Upper lobe of left lung (tissue), 6 donors: ENCODE data around the gene ADGRD1. TPM values are rescaled to one million over a fixed set of nuclear protein-coding genes. Genes with fewer than 3 reads are reported as not detected.

Experiments used
- ATAC-seq, 2 donors: fragments of 200-7000 bp; cut with Tn5 transposase; one replicate each; pipeline ENCODE4 v1.9.1; 2022; ENCODE audit warnings: mild to moderate bottlenecking in 2 of 2, moderate library complexity in 2 of 2; ENCODE audit not compliant: low FRiP score in 2 of 2
- DNase-seq, 2 donors: peaks; one replicate each; pipeline ENCODE4 v3.0.0-alpha.2; 2019 to 2020
- H3K27ac ChIP-seq, 4 donors: fragments of 200-600 bp; sonication (generic); one replicate each; pipeline ENCODE4 v1.5.1; 2016 to 2019
- H3K27me3 ChIP-seq, 4 donors: fragments of 200-600 bp; sonication (generic); one replicate each; pipeline ENCODE4 v1.5.1; 2017 to 2019
- H3K36me3 ChIP-seq, 4 donors: fragments of 200-600 bp; sonication (generic); one replicate each; pipeline ENCODE4 v1.5.1; 2016 to 2019
- H3K4me1 ChIP-seq, 4 donors: fragments of 200-600 bp; sonication (generic); one replicate each; pipeline ENCODE4 v1.5.1; 2018 to 2019
- H3K4me3 ChIP-seq, 4 donors: fragments of 200-600 bp; sonication (generic); one replicate each; pipeline ENCODE4 v1.5.1; 2017 to 2019; ENCODE audit warnings: mild to moderate bottlenecking in 2 of 4, moderate library complexity in 1 of 4
- H3K9me3 ChIP-seq, 4 donors: fragments of 200-600 bp; sonication (generic); one replicate each; pipeline ENCODE4 v1.5.1; 2018 to 2019
- EP300 ChIP-seq, 4 donors: sonication (generic); formaldehyde crosslinking; IDR thresholded peaks; one replicate each; pipeline ENCODE4 v1.5.1; 2017; ENCODE audit warnings: antibody characterized with exemption in 4 of 4, control low read depth in 2 of 4
- POLR2A ChIP-seq, 4 donors: fragments of 450-650 bp; IDR thresholded peaks; one replicate each; pipeline ENCODE4 v1.5.1; 2016 to 2017; ENCODE audit warnings: antibody characterized with exemption in 4 of 4, mild to moderate bottlenecking in 2 of 4
- POLR2AphosphoS5 ChIP-seq, 2 donors: sonication (generic); formaldehyde crosslinking; IDR thresholded peaks; one replicate each; pipeline ENCODE4 v1.5.1; 2017; ENCODE audit warnings: antibody characterized with exemption in 2 of 2
- WGBS, 2 donors: methylation state at CpG; one replicate each; pipeline ENCODE4 v1.1.5; 2017 to 2018; 5-methylcytosine and 5-hydroxymethylcytosine counted together
- total RNA-seq, 6 donors: library from RNA; depleted of rRNA in 4 of 6; stranded (reverse); fragments of >200 nt in 4 of 6; gene quantifications; one replicate each; pipeline versions ENCODE4 v1.1.0 to v1.2.1, GENCODE V29; 2016 to 2021
- TF ChIP-seq, protein P1 (sequence below), 6 experiments: fragments of 450-650 bp in 4 of 6; fragments of 200-600 bp in 2 of 6; sonication (generic) in 2 of 6; IDR thresholded peaks; one replicate each; pipeline ENCODE4 v1.5.1; 2016 to 2019; ENCODE audit warnings: antibody characterized with exemption in 6 of 6
- donor health status: DM: no; HTN: no; CAD: no; lungs with moderate emphysema.
- donor health status: DM: no; HTN: yes; CAD: no; lungs with severe emphysema.

ADGRD1 gene
- total RNA-seq, 6 donors from 2014 or later: 84.2 to 124 (median 94.7) TPM

DNA sequence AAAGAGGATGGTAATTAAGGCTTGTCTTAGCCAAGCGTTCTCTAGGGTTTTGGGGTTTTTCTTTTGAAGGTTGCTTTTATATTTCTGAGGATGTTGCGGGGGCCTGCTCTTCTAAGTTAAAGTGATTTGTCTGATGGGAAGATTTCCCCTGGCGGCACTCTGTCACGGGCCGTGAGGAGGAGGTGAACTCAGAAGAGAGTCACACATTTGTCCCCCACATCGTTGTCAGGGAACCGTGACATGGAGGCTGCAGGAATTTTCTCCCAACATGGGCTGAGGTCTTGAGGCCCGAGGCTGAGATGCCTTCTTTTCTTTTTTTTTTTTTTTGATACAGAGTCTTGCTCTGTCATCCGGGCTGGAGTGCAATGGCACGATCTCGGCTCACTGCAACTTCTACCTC lies 71.5 kb downstream of the ADGRD1 start:
- 72 to 75% methylated on average over 11 of the region's 11 CpGs for WGBS, 2 donors
- no peak overlapping the region for H3K4me3 ChIP-seq
- TF ChIP-seq POLR2AphosphoS5 (IDR thresholded peaks at IDR 0.05): no peak
- no peak for TF ChIP-seq POLR2A (IDR thresholded peaks at IDR 0.05)
- TF ChIP-seq EP300 (IDR thresholded peaks at IDR 0.05): no peak
- TF ChIP-seq, protein P1, sequence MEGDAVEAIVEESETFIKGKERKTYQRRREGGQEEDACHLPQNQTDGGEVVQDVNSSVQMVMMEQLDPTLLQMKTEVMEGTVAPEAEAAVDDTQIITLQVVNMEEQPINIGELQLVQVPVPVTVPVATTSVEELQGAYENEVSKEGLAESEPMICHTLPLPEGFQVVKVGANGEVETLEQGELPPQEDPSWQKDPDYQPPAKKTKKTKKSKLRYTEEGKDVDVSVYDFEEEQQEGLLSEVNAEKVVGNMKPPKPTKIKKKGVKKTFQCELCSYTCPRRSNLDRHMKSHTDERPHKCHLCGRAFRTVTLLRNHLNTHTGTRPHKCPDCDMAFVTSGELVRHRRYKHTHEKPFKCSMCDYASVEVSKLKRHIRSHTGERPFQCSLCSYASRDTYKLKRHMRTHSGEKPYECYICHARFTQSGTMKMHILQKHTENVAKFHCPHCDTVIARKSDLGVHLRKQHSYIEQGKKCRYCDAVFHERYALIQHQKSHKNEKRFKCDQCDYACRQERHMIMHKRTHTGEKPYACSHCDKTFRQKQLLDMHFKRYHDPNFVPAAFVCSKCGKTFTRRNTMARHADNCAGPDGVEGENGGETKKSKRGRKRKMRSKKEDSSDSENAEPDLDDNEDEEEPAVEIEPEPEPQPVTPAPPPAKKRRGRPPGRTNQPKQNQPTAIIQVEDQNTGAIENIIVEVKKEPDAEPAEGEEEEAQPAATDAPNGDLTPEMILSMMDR (IDR thresholded peaks at IDR 0.05): no peak
- ATAC-seq (no peak), DNase-seq (no peak)
- H3K9me3 ChIP-seq: no peaks in the 10 kb centered on the region
- H3K27me3 ChIP-seq: no peaks in the 10 kb centered on the region
- H3K27ac ChIP-seq: no peak overlapping the region
- H3K36me3 ChIP-seq: peaks cover 0 to 15% (median 9%) of the 10 kb centered on the region in 4 donors
- peaks cover 0 to 16% (median 8%) of the 10 kb centered on the region in 4 donors for H3K4me1 ChIP-seq

DNA sequence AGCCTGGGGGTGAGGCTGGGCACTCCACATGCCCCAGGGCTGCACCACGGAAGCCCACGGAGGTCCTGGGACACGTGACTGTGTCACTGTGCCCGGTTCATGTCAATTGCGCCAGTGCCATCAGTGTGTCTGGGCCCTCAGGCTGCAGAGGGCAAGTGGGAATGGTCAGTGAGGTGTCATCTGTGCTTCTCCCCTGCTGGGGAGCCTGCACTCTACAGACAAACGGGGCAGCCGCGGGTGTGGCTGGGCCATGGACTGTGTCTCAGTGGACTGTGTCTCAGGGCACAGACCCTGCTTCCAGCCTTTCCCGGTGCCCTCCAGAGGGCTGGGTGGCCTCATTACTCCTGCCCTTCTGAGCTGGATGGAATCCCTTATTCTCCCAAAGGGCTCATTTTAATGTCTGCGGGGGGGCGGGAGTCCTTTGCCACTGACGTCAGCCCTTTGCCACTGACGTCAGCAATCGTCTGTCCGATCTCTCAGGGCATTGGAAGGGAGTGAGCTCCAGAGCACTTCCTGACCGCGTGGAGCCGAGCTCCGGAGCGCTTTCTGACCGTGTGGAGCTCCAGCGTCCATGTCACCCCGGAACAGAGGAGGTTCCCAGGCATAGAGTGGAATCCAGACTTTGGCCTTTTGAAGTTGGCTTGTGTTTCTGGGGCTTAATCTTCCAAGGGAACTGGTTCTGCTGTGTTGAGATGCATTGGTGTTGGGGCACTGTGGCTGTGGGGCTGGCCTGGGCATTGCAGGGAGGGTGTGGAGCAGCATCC lies 72.4 kb downstream of the ADGRD1 start:
- Histone ChIP-seq H3K4me1 (peaks cover 0 to 16% (median 8%) of the 10 kb centered on the region in 4 donors), H3K27me3 (no peaks in the 10 kb centered on the region), H3K4me3 (no peak overlapping the region), H3K27ac (peak overlapping the region in 1 of 4 donors; percentile 54), H3K9me3 (no peaks in the 10 kb centered on the region), H3K36me3 (peaks cover 0 to 17% (median 10%) of the 10 kb centered on the region in 4 donors)
- DNase-seq: peak in 1 of 2 donors; percentile 62
- peak in 1 of 2 donors; percentile 55 for ATAC-seq
- 88% methylated on average over 20 of the region's 23 CpGs; no CpG with 5 or more reads in 1 of the 2 donors for WGBS, 2 donors
- TF ChIP-seq, protein P1 (IDR thresholded peaks at IDR 0.05): no peak
- TF ChIP-seq POLR2AphosphoS5 (IDR thresholded peaks at IDR 0.05) (no peak), POLR2A (IDR thresholded peaks at IDR 0.05) (no peak), EP300 (IDR thresholded peaks at IDR 0.05) (no peak)

DNA sequence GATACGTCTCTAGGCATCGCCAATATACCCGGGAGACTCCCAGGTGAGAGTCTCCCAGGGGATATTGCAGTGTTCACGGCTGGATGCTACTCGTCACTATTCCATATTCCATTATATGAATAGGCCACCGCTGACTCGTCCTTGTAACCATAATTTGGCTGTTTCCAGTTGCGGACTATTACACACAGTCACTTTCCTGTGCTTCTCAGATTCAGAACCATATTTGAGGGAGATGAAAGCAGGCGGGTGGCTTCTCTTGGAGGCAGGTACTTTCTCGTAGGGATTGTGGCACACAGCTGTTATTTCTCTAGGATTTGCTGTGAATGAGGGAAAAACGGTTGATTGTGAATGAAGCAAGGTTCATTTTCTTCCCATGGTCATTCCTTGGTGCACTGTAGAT lies 73.0 kb downstream of the ADGRD1 start:
- no peaks in the 10 kb centered on the region for H3K27me3 ChIP-seq
- no peak overlapping the region for H3K4me3 ChIP-seq
- ATAC-seq (no peak), DNase-seq (no peak)
- no peak for TF ChIP-seq POLR2A (IDR thresholded peaks at IDR 0.05)
- no peak for TF ChIP-seq EP300 (IDR thresholded peaks at IDR 0.05)
- TF ChIP-seq, protein P1 (IDR thresholded peaks at IDR 0.05): no peak
- TF ChIP-seq POLR2AphosphoS5 (IDR thresholded peaks at IDR 0.05): no peak
- H3K9me3 ChIP-seq: no peaks in the 10 kb centered on the region
- H3K27ac ChIP-seq: peak overlapping the region in 1 of 4 donors; percentile 54
- WGBS, 2 donors: 82 to 83% methylated on average over 11 of the region's 11 CpGs
- peaks cover 0 to 16% (median 8%) of the 10 kb centered on the region in 4 donors for H3K4me1 ChIP-seq
- peaks cover 0 to 17% (median 9%) of the 10 kb centered on the region in 4 donors for H3K36me3 ChIP-seq

DNA sequence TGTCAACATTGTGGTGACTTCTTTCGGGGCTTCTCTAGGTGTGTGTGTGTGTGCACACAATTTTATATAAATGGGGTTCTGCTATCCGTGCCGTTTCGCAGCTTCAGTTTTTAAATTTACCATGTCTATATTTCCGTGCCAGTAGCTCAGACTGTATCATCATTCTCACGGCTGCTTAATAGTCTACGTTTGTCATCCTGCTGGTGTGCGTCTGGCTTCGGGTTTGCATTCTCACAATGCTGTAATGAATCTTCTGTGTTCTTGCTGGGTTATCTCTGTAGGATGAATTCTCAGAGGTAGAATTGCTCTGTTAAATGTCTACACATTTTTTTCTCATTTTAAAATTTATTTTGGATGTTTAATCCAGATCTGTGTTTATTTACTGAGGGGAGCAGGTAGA lies 73.6 kb downstream of the ADGRD1 start:
- 83 to 88% methylated on average over 9 of the region's 9 CpGs for WGBS, 2 donors
- Histone ChIP-seq H3K9me3 (no peaks in the 10 kb centered on the region), H3K4me3 (no peak overlapping the region), H3K36me3 (peaks cover 0 to 13% (median 6%) of the 10 kb centered on the region in 4 donors), H3K27me3 (no peaks in the 10 kb centered on the region), H3K27ac (peak overlapping the region in 3 of 4 donors; percentile 69 to 85 (median 71)), H3K4me1 (peaks cover 0 to 16% (median 8%) of the 10 kb centered on the region in 4 donors)
- DNase-seq (no peak), ATAC-seq (no peak)
- TF ChIP-seq POLR2A (IDR thresholded peaks at IDR 0.05) (no peak), POLR2AphosphoS5 (IDR thresholded peaks at IDR 0.05) (no peak), EP300 (IDR thresholded peaks at IDR 0.05) (no peak)
- TF ChIP-seq, protein P1 (IDR thresholded peaks at IDR 0.05): no peak
